Forelimb muscle (tissue), 1 donor: ENCODE data around the gene PRKCG. TPM values are rescaled to one million over a fixed set of nuclear protein-coding genes. Genes with fewer than 3 reads are reported as not detected.
"Not testable (repeated sequence)": the region's sequence is repeated elsewhere in the genome, so short reads cannot be mapped to it uniquely, and the experiment has no call there.

ENCODE experiments used
- DNase-seq: peaks from one replicate; pipeline ENCODE4 v3.0.0-alpha.2; 2013; ENCODE audit warnings: low read depth
- polyA plus RNA-seq: library from polyadenylated mRNA; unstranded; fragments of 120-200 nt; gene quantifications from one replicate; pipeline ENCODE4 v1.2.1, GENCODE V29; 2013; ENCODE audit not compliant: insufficient read length

The PRKCG gene
- polyA plus RNA-seq = 0.16 TPM

GRCh38 chr19:53881482-53882390, at the start of gene PRKCG:
PRKCG (plus strand) TSS chr19:53882197; CDS start chr19:53882495, 298 bp downstream.
- no peak for DNase-seq

DNA sequence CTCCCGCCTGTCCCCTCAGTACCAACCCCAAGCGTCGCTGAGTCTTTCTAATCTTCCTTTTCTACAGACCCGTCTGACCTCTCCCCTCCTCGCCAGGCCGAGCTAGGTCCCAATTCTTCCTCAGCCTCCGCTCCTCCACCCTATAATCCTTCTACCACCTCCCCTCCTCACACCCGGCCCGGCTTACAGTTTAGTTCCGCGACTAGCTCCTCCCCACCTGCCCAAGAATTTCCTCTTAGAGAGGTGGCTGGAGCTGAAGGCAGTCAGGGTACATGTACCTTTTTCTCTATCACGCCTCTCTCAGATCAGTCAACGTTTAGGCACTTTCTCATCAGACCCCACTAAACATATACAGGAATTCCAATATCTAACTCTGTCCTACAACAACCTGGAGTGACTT, 49.1 kb upstream of the PRKCG start:
- DNase-seq = not testable (repeated sequence)

- not testable (repeated sequence) for DNase-seq
Observed at GRCh38 chr19:53838446-53838845, 43.6 kb upstream of the PRKCG start.

DNA sequence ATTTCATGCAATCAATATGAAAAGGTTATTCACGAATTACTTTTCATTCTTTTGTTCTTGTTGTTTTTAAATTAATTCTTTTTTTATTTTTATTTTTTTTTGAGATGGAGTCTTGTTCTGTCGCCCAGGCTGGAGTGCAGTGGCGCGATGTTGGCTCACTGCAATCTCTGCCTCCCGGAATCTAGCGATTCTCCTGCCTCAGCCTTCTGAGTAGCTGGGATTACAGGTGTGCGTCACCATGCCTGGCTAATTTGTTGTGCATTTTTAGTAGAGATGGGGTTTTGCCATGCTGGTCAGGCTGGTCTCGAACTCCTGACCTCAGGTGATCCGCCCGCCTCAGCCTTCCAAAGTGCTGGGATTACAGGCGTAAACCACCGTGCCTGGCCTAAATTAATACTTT, 41.8 kb upstream of the PRKCG start:
- not testable (repeated sequence) for DNase-seq

DNA sequence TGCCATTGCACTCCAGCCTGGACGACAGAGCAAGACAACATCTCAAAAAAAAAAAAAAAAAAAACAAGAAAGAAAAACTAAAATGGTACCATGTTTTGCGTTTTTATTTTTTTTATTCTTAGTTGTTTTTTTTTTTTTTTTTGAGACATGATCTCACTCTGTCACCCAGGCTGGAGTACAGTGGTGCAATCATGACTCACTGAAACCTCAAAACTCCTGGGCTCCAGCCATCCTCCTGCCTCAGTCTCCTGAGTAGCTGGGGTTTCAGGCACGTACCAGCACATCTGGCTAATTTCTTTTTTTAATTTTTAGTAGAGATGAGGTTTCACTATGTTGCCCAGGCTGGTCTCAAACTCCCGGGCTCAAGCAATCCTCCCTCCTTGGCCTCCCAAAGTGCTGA, 41.1 kb upstream of the PRKCG start:
- not testable (repeated sequence) for DNase-seq

GRCh38 chr19:53844849-53845246, 37.1 kb upstream of the PRKCG start:
- DNase-seq = no peak

GRCh38 chr19:53847555-53847954, 34.4 kb upstream of the PRKCG start:
- no peak for DNase-seq

DNA sequence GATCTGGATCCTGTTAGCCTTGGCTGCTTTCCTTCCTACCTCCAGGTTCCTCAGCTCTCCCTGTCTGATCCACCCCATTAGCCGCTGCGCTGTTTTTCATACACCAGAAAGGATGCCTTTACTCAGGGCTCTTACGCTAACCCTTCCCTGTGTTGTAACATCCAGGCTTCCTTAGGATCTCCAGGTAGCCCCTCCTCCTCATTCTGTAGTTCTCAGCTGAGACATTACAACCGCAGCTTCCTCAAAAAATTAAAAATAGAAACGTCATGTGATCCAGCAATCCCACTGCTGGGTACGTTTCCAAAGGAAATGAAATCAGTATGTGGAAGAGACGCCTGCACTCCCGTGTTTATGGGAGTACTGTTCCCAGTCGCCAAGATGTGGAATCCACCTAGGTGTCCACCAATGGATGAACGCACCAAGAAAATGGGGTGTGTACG, 32.7 kb upstream of the PRKCG start:
- no peak for DNase-seq

- no peak for DNase-seq
Observed at GRCh38 chr19:53853707-53854106, 28.3 kb upstream of the PRKCG start.

DNA sequence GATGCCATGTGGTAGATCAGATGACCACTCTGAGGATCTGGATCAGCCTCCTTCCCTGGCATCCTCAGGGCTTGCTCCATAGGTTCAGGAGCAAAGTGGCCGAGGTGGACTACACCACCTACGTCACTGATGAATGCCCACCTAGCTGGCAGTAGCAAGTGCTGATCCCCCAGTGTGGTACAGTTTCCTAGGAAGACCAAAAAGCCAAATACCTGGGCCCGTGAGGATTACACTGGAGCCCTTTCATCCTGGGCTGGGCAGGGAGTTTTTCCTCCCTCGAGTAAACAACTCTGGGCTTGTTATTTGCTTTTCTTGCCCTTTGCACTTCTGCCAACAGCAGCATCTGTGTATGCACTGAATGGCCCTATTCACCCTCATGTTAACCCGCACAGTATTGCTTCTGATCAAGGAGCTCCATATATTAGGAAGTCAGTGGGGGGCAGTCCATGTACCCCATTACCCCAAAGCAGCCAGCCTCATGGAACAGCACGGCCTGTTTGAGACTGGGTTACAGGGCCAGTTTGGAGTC, 17.6 kb upstream of the PRKCG start:
- no peak for DNase-seq

DNA sequence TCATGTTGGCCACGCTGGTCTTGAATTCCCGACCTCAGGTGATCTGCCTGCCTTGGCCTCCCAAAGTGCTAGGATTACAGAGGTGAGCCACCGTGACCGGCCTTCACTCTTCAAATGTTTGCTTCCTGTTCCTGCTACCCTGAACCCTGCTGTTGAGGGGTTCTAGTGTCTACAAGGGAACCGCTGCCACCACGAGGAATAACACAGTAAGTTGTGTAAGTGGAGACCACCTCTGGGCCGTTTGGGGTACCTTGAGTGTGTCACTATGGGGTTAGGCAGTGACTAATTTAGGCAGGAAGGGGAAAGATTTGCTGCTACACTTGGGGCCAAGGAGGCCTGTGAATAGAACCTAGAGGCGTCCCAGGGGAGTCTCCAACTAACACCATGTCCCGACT, 16.5 kb upstream of the PRKCG start:
- no peak for DNase-seq

DNA sequence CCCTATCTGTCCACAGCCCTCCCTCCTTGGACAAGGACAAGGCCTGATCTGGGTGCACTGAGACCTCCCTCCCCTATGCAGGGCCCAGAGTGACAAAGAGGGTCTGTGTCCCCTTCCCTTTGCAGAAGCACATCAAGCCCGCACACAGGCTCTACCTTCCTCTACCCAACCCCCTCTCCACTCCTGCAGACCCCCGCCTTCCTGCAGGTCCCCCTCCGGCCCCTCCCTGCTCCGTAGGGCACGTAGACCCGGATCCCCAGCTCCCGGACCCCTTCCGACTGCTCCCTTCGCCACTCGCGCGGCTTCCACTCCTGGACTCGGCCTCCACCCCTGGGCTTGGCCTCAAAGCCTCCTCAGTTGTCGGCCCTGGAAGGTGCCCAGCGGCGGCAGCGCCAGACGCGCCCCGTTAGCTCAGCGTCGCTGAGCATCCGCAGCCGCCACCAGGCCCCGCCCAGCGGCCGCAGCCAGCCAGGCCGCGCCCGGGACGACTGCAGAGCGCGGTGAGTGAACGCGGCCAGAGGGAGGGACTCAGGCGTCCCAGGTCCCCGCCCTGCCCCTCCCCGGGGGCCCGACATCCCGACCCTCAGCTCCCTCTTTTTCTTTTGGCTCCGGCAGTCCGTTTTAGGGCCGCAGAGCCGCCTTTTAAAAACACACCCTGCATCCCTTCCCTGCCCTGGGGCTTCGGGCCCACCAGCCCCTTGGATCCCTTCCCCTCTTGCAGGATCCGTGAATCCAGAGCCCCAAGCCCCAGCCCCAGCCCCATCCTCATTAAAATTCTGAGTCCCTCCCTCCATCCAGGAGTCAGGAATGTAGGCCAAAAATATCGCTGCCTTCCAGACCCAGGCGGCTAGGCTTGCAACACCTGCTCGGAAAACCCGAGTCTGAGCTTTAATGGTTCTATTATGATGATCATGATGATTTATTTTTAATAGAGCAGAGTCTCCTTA, 15.8 kb upstream of the PRKCG start:
- DNase-seq = no peak

DNA sequence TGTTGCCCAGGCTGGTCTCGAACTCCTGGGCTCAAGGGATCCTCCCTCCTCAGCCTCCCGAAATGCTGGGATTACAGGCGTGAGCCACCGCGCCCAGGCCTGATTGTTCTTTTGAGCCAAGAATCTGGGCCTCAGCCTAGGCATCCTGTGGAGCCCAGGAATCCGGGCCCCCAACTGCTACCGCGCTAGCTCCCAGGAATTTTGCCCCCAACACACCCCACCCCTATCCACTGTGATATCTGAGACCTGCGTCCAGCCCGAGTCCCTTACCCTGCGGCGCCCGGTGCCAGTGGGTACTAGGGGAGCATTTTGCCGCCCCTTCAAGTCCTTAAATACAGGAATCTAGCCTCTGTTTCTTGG, 15.2 kb upstream of the PRKCG start:
- DNase-seq = no peak

GRCh38 chr19:53867225-53868090, 14.5 kb upstream of the PRKCG start, which contains the start of gene MYADM:
MYADM (plus strand) TSS chr19:53867883; CDS start chr19:53873530, 5,647 bp downstream.
- peak; percentile 97 for DNase-seq

GRCh38 chr19:53868091-53868891, 13.7 kb upstream of the PRKCG start:
- DNase-seq = no peak

- no peak for DNase-seq
Observed at GRCh38 chr19:53868892-53869804, 12.8 kb upstream of the PRKCG start.

DNA sequence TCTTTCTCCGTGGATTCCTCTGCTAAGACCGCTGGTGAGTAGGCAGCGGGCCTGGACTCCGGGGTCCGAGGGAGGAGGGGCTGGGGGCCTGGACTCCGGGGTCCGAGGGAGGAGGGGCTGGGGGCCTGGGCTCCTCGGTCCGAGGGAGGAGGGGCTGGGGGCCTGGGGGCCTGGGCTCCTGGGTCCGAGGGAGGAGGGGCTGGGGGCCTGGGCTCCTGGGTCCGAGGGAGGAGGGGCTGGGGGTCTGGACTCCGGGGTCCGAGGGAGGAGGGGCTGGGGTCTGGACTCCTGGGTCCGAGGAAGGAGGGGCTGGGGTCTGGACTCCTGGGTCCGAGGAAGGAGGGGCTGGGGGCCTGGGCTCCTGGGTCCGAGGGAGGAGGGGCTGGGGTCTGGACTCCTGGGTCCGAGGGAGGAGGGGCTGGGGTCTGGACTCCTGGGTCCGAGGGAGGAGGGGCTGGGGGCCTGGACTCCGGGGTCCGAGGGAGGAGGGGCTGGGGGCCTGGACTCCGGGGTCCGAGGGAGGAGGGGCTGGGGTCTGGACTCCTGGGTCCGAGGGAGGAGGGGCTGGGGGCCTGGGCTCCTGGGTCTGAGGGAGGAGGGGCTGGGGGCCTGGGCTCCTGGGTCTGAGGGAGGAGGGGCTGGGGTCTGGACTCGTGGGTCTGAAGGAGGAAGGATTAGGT, 12.1 kb upstream of the PRKCG start:
- not testable (repeated sequence) for DNase-seq

- DNase-seq = no peak
Observed at GRCh38 chr19:53870485-53870844, 11.5 kb upstream of the PRKCG start.

- no peak for DNase-seq
Observed at GRCh38 chr19:53871454-53871853, 10.5 kb upstream of the PRKCG start.
